Measurements from ENCODE around the gene NGEF. TPM values are rescaled to one million over a fixed set of nuclear protein-coding genes. Genes with fewer than 3 reads are reported as not detected.

NGEF gene
- total and polyA plus RNA-seq, 10 of the 15 experiments (the other 5 are each of a cell fraction or from before 2014, with no cell fraction given) = 0.12 TPM; not detected in 9

GRCh38 chr2:232908695-232909094 lies 104.4 kb downstream of the NGEF start:
- H3K4me3 ChIP-seq = no peak overlapping the region
- H3K4me2 ChIP-seq (ENCODE audit: control insufficient read depth, insufficient read depth) = no peak overlapping the region
- H2AFZ ChIP-seq (ENCODE audit: control insufficient read depth, low read depth, low read length) = no peak overlapping the region
- in situ Hi-C loops (cut with MboI) = no loop called here
- H3K9ac ChIP-seq (ENCODE audit: control insufficient read depth, insufficient read depth, low read length) = no peak overlapping the region
- no peaks in the 10 kb centered on the region for H3K4me1 ChIP-seq (ENCODE audit: control insufficient read depth, insufficient read depth, low read length)
- H3K27me3 ChIP-seq (replicated peaks in 1 of 2; ENCODE audit: control insufficient read depth in 2 of 2, insufficient read depth in 2 of 2, low read length in 1 of 2) = no peaks in the 10 kb centered on the region
- DNase-seq (ENCODE audit: low read depth, low spot score) = no peak
- no peaks in the 10 kb centered on the region for H3K36me3 ChIP-seq (ENCODE audit: control insufficient read depth in 2 of 2, insufficient read depth in 2 of 2, low read length in 1 of 2)
- ChIA-PET SMC1A (ENCODE audit: uncharacterized antibody, unreplicated experiment) (interaction anchor here (0.6 kb wide), 1 partner anchor 788 kb away, joined by 4 read pairs; no protein-coding TSS in a partner anchor), POLR2A (no interaction called here), RAD21 (ENCODE audit: unreplicated experiment) (no interaction called here), CTCF (no interaction called here)
- no peak for ATAC-seq
- H3K9me3 ChIP-seq (replicated peaks; ENCODE audit: control insufficient read depth, insufficient read depth, low read length) = peaks cover 2% of the 10 kb centered on the region; the same call in 2 of the 3 replicates
- 50% methylated on average over 6 of the region's 6 CpGs for whole genome bisulfite sequencing (ENCODE audit: insufficient coverage, insufficient replicate concordance, low lambda C conversion rate, missing lambda C conversion rate)
- no peak overlapping the region for H3K27ac ChIP-seq (ENCODE audit: control insufficient read depth, insufficient read depth)
- H3K79me2 ChIP-seq (ENCODE audit: control insufficient read depth, insufficient read depth, low read length) = no peaks in the 10 kb centered on the region
- TF ChIP-seq ZNF207 (IDR thresholded peaks at IDR 0.05; ENCODE audit: borderline replicate concordance) (no peak), EZH2 (IDR thresholded peaks at IDR 0.05; ENCODE audit: borderline replicate concordance, control insufficient read depth, low read depth, low read length) (no peak), PAX8 (IDR thresholded peaks at IDR 0.05) (no peak), NFYB (IDR thresholded peaks at IDR 0.05; ENCODE audit: insufficient read depth, low read depth, low read length) (no peak), NFXL1 (IDR thresholded peaks at IDR 0.05; ENCODE audit: borderline replicate concordance) (no peak), STAT3 (IDR thresholded peaks at IDR 0.05; ENCODE audit: low read depth, low read length) (no peak), SREBF2 (IDR thresholded peaks at IDR 0.05; ENCODE audit: low read length) (no peak), RCOR1 (conservative IDR thresholded peaks at IDR 0.05; ENCODE audit: low read depth, low read length) (no peak), MXI1 (IDR thresholded peaks at IDR 0.05; ENCODE audit: low read depth, low read length) (no peak), RFX5 (IDR thresholded peaks at IDR 0.05; ENCODE audit: low read depth, low read length) (no peak), SMARCA5 (IDR thresholded peaks at IDR 0.05) (no peak), BCL3 (IDR thresholded peaks at IDR 0.05; ENCODE audit: borderline replicate concordance, insufficient read depth, low read depth, low read length, poor library complexity, severe bottlenecking) (no peak), TCF7 (IDR thresholded peaks at IDR 0.05; ENCODE audit: borderline replicate concordance) (no peak)
- TF ChIP-seq, protein P1, sequence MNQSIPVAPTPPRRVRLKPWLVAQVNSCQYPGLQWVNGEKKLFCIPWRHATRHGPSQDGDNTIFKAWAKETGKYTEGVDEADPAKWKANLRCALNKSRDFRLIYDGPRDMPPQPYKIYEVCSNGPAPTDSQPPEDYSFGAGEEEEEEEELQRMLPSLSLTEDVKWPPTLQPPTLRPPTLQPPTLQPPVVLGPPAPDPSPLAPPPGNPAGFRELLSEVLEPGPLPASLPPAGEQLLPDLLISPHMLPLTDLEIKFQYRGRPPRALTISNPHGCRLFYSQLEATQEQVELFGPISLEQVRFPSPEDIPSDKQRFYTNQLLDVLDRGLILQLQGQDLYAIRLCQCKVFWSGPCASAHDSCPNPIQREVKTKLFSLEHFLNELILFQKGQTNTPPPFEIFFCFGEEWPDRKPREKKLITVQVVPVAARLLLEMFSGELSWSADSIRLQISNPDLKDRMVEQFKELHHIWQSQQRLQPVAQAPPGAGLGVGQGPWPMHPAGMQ (IDR thresholded peaks at IDR 0.05; ENCODE audit: borderline replicate concordance) = no peak
- TF ChIP-seq, protein P2, sequence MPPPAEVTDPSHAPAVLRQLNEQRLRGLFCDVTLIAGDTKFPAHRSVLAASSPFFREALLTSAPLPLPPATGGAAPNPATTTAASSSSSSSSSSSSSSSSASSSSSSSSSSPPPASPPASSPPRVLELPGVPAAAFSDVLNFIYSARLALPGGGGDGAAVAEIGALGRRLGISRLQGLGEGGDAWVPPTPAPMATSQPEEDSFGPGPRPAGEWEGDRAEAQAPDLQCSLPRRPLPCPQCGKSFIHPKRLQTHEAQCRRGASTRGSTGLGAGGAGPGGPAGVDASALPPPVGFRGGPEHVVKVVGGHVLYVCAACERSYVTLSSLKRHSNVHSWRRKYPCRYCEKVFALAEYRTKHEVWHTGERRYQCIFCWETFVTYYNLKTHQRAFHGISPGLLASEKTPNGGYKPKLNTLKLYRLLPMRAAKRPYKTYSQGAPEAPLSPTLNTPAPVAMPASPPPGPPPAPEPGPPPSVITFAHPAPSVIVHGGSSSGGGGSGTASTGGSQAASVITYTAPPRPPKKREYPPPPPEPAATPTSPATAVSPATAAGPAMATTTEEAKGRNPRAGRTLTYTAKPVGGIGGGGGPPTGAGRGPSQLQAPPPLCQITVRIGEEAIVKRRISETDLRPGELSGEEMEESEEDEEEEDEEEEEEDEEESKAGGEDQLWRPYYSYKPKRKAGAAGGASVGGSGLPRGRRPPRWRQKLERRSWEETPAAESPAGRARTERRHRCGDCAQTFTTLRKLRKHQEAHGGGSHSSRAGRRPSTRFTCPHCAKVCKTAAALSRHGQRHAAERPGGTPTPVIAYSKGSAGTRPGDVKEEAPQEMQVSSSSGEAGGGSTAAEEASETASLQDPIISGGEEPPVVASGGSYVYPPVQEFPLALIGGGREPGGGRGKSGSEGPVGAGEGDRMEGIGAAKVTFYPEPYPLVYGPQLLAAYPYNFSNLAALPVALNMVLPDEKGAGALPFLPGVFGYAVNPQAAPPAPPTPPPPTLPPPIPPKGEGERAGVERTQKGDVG (CRISPR knock-in tag; IDR thresholded peaks at IDR 0.05) = no peak
- no peak for FAIRE-seq
- intact Hi-C loops (cut with micrococcal nuclease; ENCODE audit: unreplicated experiment) = no loop called here
- no peaks in the 10 kb centered on the region for H4K20me1 ChIP-seq (ENCODE audit: control insufficient read depth, insufficient read depth)
- BruUV-seq (replicated peaks) = no TSS peak
